GM21529 (cell line): ENCODE data around the gene HOATZ.

ENCODE experiments used
- ATAC-seq: cut with Tn5 transposase; IDR thresholded peaks from one replicate; pipeline ENCODE4 v1.9.1; 2021; ENCODE audit not compliant: unreplicated experiment

HOATZ gene

GRCh38 chr11:111514216-111515031 lies at the start of gene HOATZ:
TSS of gene HOATZ (plus strand) at chr11:111514778. CDS start at chr11:111514785, 7 bp downstream.
- no peak for ATAC-seq

- no peak for ATAC-seq
Measured at GRCh38 chr11:111465400-111465799, 49.2 kb upstream of the HOATZ start.

GRCh38 chr11:111466615-111467014 lies 48.0 kb upstream of the HOATZ start:
- no peak for ATAC-seq

GRCh38 chr11:111469200-111469599 lies 45.4 kb upstream of the HOATZ start:
- ATAC-seq = no peak

- no peak for ATAC-seq
Measured at GRCh38 chr11:111472228-111472627, 42.4 kb upstream of the HOATZ start.

- no peak for ATAC-seq
Measured at GRCh38 chr11:111474432-111474831, 40.1 kb upstream of the HOATZ start.

- ATAC-seq = no peak
Measured at GRCh38 chr11:111476366-111476765, 38.2 kb upstream of the HOATZ start.

GRCh38 chr11:111476956-111477355 lies 37.6 kb upstream of the HOATZ start:
- no peak for ATAC-seq

GRCh38 chr11:111477898-111478297 lies 36.7 kb upstream of the HOATZ start:
- no peak for ATAC-seq

- ATAC-seq = no peak
Measured at GRCh38 chr11:111479666-111480065, 34.9 kb upstream of the HOATZ start.

GRCh38 chr11:111483431-111483830 lies 31.1 kb upstream of the HOATZ start:
- no peak for ATAC-seq

- ATAC-seq = no peak
Measured at GRCh38 chr11:111490496-111490895, 24.1 kb upstream of the HOATZ start.

GRCh38 chr11:111494040-111494439 lies 20.5 kb upstream of the HOATZ start:
- ATAC-seq = no peak

GRCh38 chr11:111499483-111499882 lies 15.1 kb upstream of the HOATZ start:
- no peak for ATAC-seq

GRCh38 chr11:111500481-111500880 lies 14.1 kb upstream of the HOATZ start:
- no peak for ATAC-seq

- ATAC-seq = no peak
Measured at GRCh38 chr11:111502611-111503010, 12.0 kb upstream of the HOATZ start.

GRCh38 chr11:111510311-111510710 lies 4.3 kb upstream of the HOATZ start:
- ATAC-seq = no peak

- no peak for ATAC-seq
Measured at GRCh38 chr11:111512296-111513239, 2.0 kb upstream of the HOATZ start, which contains the start of gene BTG4. TSS of gene BTG4 (minus strand) at chr11:111512386. CDS start at chr11:111498776, 13,610 bp downstream.

GRCh38 chr11:111513240-111513605 lies 1.4 kb upstream of the HOATZ start:
- ATAC-seq = no peak

- ATAC-seq = no peak
Measured at GRCh38 chr11:111515591-111515990, 1.0 kb downstream of the HOATZ start.

- no peak for ATAC-seq
Measured at GRCh38 chr11:111518668-111519067, 4.1 kb downstream of the HOATZ start.

- ATAC-seq = no peak
Measured at GRCh38 chr11:111520560-111520959, 6.0 kb downstream of the HOATZ start.
